ENCODE measurements around the gene ZCCHC7. TPM values are rescaled to one million over a fixed set of nuclear protein-coding genes. Genes with fewer than 3 reads are reported as not detected.
"Not testable (repeated sequence)": the region's sequence is repeated elsewhere in the genome, so short reads cannot be mapped to it uniquely, and the experiment has no call there.

The ZCCHC7 gene
- total RNA-seq, 1 donor = 68.4 TPM

GRCh38 chr9:37179576-37179975 lies 59.2 kb downstream of the ZCCHC7 start:
- Histone ChIP-seq H3K4me3 (ENCODE audit: low read length) (no peak overlapping the region), H3K4me1 (ENCODE audit: insufficient read depth, low read length) (no peaks in the 10 kb centered on the region), H3K27me3 (ENCODE audit: insufficient read depth, low read length) (no peaks in the 10 kb centered on the region), H3K9me3 (ENCODE audit: low read depth, low read length) (no peaks in the 10 kb centered on the region)

- no peaks in the 10 kb centered on the region for H3K9me3 ChIP-seq (ENCODE audit: low read depth, low read length)
- H3K27me3 ChIP-seq (ENCODE audit: insufficient read depth, low read length) = no peaks in the 10 kb centered on the region
- no peaks in the 10 kb centered on the region for H3K4me1 ChIP-seq (ENCODE audit: insufficient read depth, low read length)
- no peak overlapping the region for H3K4me3 ChIP-seq (ENCODE audit: low read length)
Observed at GRCh38 chr9:37180138-37180537, 59.8 kb downstream of the ZCCHC7 start.

GRCh38 chr9:37182718-37183117 lies 62.3 kb downstream of the ZCCHC7 start:
- Histone ChIP-seq H3K9me3 (ENCODE audit: low read depth, low read length) (no peaks in the 10 kb centered on the region), H3K27me3 (ENCODE audit: insufficient read depth, low read length) (no peaks in the 10 kb centered on the region), H3K4me3 (ENCODE audit: low read length) (no peak overlapping the region), H3K4me1 (ENCODE audit: insufficient read depth, low read length) (peaks cover 7% of the 10 kb centered on the region)

GRCh38 chr9:37184905-37185867 lies 64.8 kb downstream of the ZCCHC7 start:
- Histone ChIP-seq H3K4me1 (ENCODE audit: insufficient read depth, low read length) (peaks cover 18% of the 10 kb centered on the region), H3K9me3 (ENCODE audit: low read depth, low read length) (no peaks in the 10 kb centered on the region), H3K27me3 (ENCODE audit: insufficient read depth, low read length) (no peaks in the 10 kb centered on the region), H3K4me3 (ENCODE audit: low read length) (no peak overlapping the region)

GRCh38 chr9:37187292-37187691 lies 66.9 kb downstream of the ZCCHC7 start:
- peaks cover 26% of the 10 kb centered on the region for H3K4me1 ChIP-seq (ENCODE audit: insufficient read depth, low read length)
- no peak overlapping the region for H3K4me3 ChIP-seq (ENCODE audit: low read length)
- no peaks in the 10 kb centered on the region for H3K27me3 ChIP-seq (ENCODE audit: insufficient read depth, low read length)
- H3K9me3 ChIP-seq (ENCODE audit: low read depth, low read length) = no peaks in the 10 kb centered on the region

GRCh38 chr9:37187713-37188439 lies 67.5 kb downstream of the ZCCHC7 start:
- no peaks in the 10 kb centered on the region for H3K27me3 ChIP-seq (ENCODE audit: insufficient read depth, low read length)
- H3K4me1 ChIP-seq (ENCODE audit: insufficient read depth, low read length) = peaks cover 26% of the 10 kb centered on the region
- H3K9me3 ChIP-seq (ENCODE audit: low read depth, low read length) = no peaks in the 10 kb centered on the region
- no peak overlapping the region for H3K4me3 ChIP-seq (ENCODE audit: low read length)

- not testable (repeated sequence) for H3K27me3 ChIP-seq (ENCODE audit: insufficient read depth, low read length); H3K9me3 ChIP-seq (ENCODE audit: low read depth, low read length); H3K4me3 ChIP-seq (ENCODE audit: low read length)
- peaks cover 26% of the 10 kb centered on the region for H3K4me1 ChIP-seq (ENCODE audit: insufficient read depth, low read length)
Observed at GRCh38 chr9:37190739-37191138, 70.4 kb downstream of the ZCCHC7 start.

GRCh38 chr9:37191403-37192089 lies 71.2 kb downstream of the ZCCHC7 start:
- H3K4me1 ChIP-seq (ENCODE audit: insufficient read depth, low read length) = peaks cover 26% of the 10 kb centered on the region
- H3K4me3 ChIP-seq (ENCODE audit: low read length) = no peak overlapping the region

GRCh38 chr9:37192803-37193202 lies 72.4 kb downstream of the ZCCHC7 start:
- Histone ChIP-seq H3K9me3 (ENCODE audit: low read depth, low read length) (no peaks in the 10 kb centered on the region), H3K4me3 (ENCODE audit: low read length) (no peak overlapping the region), H3K27me3 (ENCODE audit: insufficient read depth, low read length) (no peaks in the 10 kb centered on the region), H3K4me1 (ENCODE audit: insufficient read depth, low read length) (peaks cover 27% of the 10 kb centered on the region)

More at GRCh38 chr9:37191403-37192089, 71.2 kb downstream of the ZCCHC7 start:
- H3K9me3 ChIP-seq (ENCODE audit: low read depth, low read length) = no peaks in the 10 kb centered on the region
- no peaks in the 10 kb centered on the region for H3K27me3 ChIP-seq (ENCODE audit: insufficient read depth, low read length)

- no peaks in the 10 kb centered on the region for H3K27me3 ChIP-seq (ENCODE audit: insufficient read depth, low read length)
- no peak overlapping the region for H3K4me3 ChIP-seq (ENCODE audit: low read length)
- H3K9me3 ChIP-seq (ENCODE audit: low read depth, low read length) = no peaks in the 10 kb centered on the region
- H3K4me1 ChIP-seq (ENCODE audit: insufficient read depth, low read length) = peaks cover 18% of the 10 kb centered on the region
Observed at GRCh38 chr9:37197158-37198038, 77.0 kb downstream of the ZCCHC7 start.

- no peak overlapping the region for H3K4me3 ChIP-seq (ENCODE audit: low read length)
- H3K4me1 ChIP-seq (ENCODE audit: insufficient read depth, low read length) = peaks cover 18% of the 10 kb centered on the region
Observed at GRCh38 chr9:37198039-37198729, 77.8 kb downstream of the ZCCHC7 start.

GRCh38 chr9:37198831-37199230 lies 78.5 kb downstream of the ZCCHC7 start:
- Histone ChIP-seq H3K27me3 (ENCODE audit: insufficient read depth, low read length) (no peaks in the 10 kb centered on the region), H3K9me3 (ENCODE audit: low read depth, low read length) (no peaks in the 10 kb centered on the region), H3K4me3 (ENCODE audit: low read length) (no peak overlapping the region), H3K4me1 (ENCODE audit: insufficient read depth, low read length) (peaks cover 18% of the 10 kb centered on the region)

More at GRCh38 chr9:37198039-37198729, 77.8 kb downstream of the ZCCHC7 start:
- H3K9me3 ChIP-seq (ENCODE audit: low read depth, low read length) = no peaks in the 10 kb centered on the region
- H3K27me3 ChIP-seq (ENCODE audit: insufficient read depth, low read length) = no peaks in the 10 kb centered on the region

GRCh38 chr9:37200433-37201005 lies 80.1 kb downstream of the ZCCHC7 start:
- Histone ChIP-seq H3K27me3 (ENCODE audit: insufficient read depth, low read length) (no peaks in the 10 kb centered on the region), H3K4me3 (ENCODE audit: low read length) (no peak overlapping the region), H3K9me3 (ENCODE audit: low read depth, low read length) (no peaks in the 10 kb centered on the region), H3K4me1 (ENCODE audit: insufficient read depth, low read length) (peaks cover 18% of the 10 kb centered on the region)

Measured in mononuclear cell (primary cell).